ENCODE data around the gene SRRM4. TPM values are rescaled to one million over a fixed set of nuclear protein-coding genes. Genes with fewer than 3 reads are reported as not detected.

Gene SRRM4
- total RNA-seq, 1 experiment from 2014 or later = 0.02 TPM

DNA sequence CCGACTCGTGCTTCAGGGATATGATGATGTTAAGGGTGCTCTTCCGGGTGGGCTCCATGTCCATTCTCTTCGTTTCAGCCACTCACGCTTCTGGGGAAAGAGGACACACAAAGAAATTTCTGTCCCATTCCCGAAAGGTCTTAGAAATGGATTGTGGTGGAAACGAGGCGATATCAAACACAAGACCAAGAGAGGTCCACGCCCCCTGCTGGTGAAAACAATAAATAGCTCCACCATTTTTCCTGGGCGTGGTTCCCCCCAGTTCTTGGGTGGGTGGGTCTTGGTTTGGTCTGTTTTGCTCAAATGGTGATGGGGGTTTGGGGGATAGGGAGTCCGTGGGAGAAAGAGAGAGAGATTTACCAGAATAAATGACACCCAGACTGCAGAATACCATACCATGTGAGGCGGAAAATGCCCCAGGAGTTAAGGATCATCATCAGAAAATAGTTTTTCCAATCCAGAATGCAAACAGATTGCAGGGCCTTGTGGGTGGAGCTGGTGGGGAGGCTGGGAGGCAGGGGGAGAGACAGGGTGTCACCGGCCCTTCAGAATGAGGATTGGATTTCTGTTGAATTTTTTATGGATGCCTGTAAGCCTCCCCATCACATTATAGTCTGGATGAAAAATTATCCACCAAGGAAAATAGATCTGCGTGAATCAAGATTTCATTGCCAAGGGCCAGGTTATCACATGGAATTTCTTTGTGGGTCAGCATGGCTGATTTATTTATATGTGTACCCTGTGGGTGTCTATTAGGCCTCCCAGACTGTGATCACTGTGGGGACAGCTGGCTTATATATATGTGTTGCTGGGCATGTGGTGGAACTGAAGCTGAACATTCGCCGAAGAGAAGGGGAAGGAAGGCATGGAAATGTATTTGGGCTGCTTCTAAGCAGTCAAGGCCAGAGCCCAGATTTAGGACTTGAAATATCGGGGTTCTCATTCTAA lies 55.8 kb downstream of the SRRM4 start:
- POLR2A ChIA-PET = no interaction called here

DNA sequence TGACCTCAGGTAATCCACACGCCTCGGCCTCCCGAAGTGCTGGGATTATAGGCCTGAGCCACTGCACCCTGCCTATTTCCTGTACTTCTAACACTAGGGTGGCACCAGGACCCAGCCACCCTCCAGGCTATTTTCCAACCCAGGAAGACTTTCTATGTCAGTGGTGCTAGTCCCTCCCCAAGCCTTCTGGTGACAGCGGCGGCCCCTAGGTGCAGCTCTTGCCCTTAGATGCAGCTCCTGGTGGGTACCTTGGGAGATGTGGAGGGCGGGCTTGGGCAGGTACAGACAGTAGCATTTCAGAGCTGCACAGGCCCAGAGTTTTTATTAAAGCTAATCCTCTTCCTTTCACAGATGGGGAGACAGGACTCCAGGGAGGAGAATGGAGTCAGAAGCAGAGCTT lies 62.8 kb downstream of the SRRM4 start:
- Histone ChIP-seq H3K9me2 (ENCODE audit: insufficient read depth) (no peaks in the 10 kb centered on the region), H3K36me3 (ENCODE audit: control insufficient read depth in 1 of 2, insufficient read depth in 2 of 2, low read length in 2 of 2) (no peaks in the 10 kb centered on the region), H2AFZ (ENCODE audit: low read depth, low read length, poor library complexity, severe bottlenecking) (no peak overlapping the region), H3K4me3 (replicated peaks in 1 of 2; ENCODE audit: low read depth in 1 of 2, low read length in 2 of 2) (no peak overlapping the region), H3K9ac (ENCODE audit: low read length) (no peak overlapping the region), H3K9me3 (ENCODE audit: control insufficient read depth in 1 of 2, insufficient read depth in 1 of 2, low read depth in 1 of 2, low read length in 2 of 2) (no peaks in the 10 kb centered on the region), H3K4me1 (ENCODE audit: control insufficient read depth in 1 of 2, insufficient read depth in 2 of 2, low read length in 2 of 2) (no peaks in the 10 kb centered on the region), H3K27me3 (ENCODE audit: insufficient read depth, low read length) (no peaks in the 10 kb centered on the region), H4K20me1 (ENCODE audit: insufficient read depth) (no peaks in the 10 kb centered on the region), H3K79me2 (ENCODE audit: insufficient read depth, low read length) (no peaks in the 10 kb centered on the region), H3K27ac (ENCODE audit: low read depth, low read length) (no peak overlapping the region), H3K4me2 (ENCODE audit: low read length) (no peak overlapping the region)
- DNase-seq (ENCODE audit: low read depth, low spot score) (no peak), ATAC-seq (no peak)
- RAD21 ChIA-PET (ENCODE audit: low non-redundant PET in 1 of 2, low total read pairs in 2 of 2, uncharacterized antibody in 2 of 2, unreplicated experiment in 2 of 2) = no interaction called here
- CTCF ChIA-PET = no interaction called here
- POLR2A ChIA-PET = no interaction called here
- no TSS peak for BruUV-seq (replicated peaks)
- intact Hi-C loops (cut with micrococcal nuclease) = no loop called here
- TF ChIP-seq EGR1 (IDR thresholded peaks at IDR 0.05; ENCODE audit: low read depth) (no peak), SP1 (IDR thresholded peaks at IDR 0.05; ENCODE audit: low read depth) (no peak), ELF1 (IDR thresholded peaks at IDR 0.05; ENCODE audit: borderline replicate concordance, low read depth) (no peak), ZFX (IDR thresholded peaks at IDR 0.05) (no peak), RAD21 (IDR thresholded peaks at IDR 0.05; ENCODE audit: low read depth) (no peak), JUND (IDR thresholded peaks at IDR 0.05) (no peak), POLR2A (IDR thresholded peaks at IDR 0.05; ENCODE audit: borderline replicate concordance, extremely low read depth, insufficient read depth, insufficient read length) (no peak)
- TF ChIP-seq, protein P1, sequence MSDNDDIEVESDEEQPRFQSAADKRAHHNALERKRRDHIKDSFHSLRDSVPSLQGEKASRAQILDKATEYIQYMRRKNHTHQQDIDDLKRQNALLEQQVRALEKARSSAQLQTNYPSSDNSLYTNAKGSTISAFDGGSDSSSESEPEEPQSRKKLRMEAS (IDR thresholded peaks at IDR 0.05) = no peak
- TF ChIP-seq, protein P2, sequence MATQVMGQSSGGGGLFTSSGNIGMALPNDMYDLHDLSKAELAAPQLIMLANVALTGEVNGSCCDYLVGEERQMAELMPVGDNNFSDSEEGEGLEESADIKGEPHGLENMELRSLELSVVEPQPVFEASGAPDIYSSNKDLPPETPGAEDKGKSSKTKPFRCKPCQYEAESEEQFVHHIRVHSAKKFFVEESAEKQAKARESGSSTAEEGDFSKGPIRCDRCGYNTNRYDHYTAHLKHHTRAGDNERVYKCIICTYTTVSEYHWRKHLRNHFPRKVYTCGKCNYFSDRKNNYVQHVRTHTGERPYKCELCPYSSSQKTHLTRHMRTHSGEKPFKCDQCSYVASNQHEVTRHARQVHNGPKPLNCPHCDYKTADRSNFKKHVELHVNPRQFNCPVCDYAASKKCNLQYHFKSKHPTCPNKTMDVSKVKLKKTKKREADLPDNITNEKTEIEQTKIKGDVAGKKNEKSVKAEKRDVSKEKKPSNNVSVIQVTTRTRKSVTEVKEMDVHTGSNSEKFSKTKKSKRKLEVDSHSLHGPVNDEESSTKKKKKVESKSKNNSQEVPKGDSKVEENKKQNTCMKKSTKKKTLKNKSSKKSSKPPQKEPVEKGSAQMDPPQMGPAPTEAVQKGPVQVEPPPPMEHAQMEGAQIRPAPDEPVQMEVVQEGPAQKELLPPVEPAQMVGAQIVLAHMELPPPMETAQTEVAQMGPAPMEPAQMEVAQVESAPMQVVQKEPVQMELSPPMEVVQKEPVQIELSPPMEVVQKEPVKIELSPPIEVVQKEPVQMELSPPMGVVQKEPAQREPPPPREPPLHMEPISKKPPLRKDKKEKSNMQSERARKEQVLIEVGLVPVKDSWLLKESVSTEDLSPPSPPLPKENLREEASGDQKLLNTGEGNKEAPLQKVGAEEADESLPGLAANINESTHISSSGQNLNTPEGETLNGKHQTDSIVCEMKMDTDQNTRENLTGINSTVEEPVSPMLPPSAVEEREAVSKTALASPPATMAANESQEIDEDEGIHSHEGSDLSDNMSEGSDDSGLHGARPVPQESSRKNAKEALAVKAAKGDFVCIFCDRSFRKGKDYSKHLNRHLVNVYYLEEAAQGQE (IDR thresholded peaks at IDR 0.05; ENCODE audit: low read depth) = no peak

More for the DNA sequence above, 55.8 kb downstream of the SRRM4 start:
- DNase-seq (ENCODE audit: low read depth, low spot score) (no peak), ATAC-seq (peak; percentile 62; the same call in 1 of the 2 replicates)
- no peak overlapping the region for H2AFZ ChIP-seq (ENCODE audit: low read depth, low read length, poor library complexity, severe bottlenecking)
- ChIA-PET RAD21 (ENCODE audit: low non-redundant PET in 1 of 2, low total read pairs in 2 of 2, uncharacterized antibody in 2 of 2, unreplicated experiment in 2 of 2) (no interaction called here), CTCF (interaction anchor here (0.7 to 1.3 kb wide), 7 partner anchors 11 to 659 kb away, joined by 3 to 9 read pairs (median 4); no protein-coding TSS in a partner anchor)
- H3K79me2 ChIP-seq (ENCODE audit: insufficient read depth, low read length) = no peaks in the 10 kb centered on the region
- no peak overlapping the region for H3K4me2 ChIP-seq (ENCODE audit: low read length)
- H3K9me3 ChIP-seq (ENCODE audit: control insufficient read depth in 1 of 2, insufficient read depth in 1 of 2, low read depth in 1 of 2, low read length in 2 of 2) = no peaks in the 10 kb centered on the region
- TF ChIP-seq RAD21 (IDR thresholded peaks at IDR 0.05; ENCODE audit: low read depth) (peak; percentile 42), FOSL1 (IDR thresholded peaks at IDR 0.05; ENCODE audit: low read depth) (no peak)
- TF ChIP-seq, protein P3, sequence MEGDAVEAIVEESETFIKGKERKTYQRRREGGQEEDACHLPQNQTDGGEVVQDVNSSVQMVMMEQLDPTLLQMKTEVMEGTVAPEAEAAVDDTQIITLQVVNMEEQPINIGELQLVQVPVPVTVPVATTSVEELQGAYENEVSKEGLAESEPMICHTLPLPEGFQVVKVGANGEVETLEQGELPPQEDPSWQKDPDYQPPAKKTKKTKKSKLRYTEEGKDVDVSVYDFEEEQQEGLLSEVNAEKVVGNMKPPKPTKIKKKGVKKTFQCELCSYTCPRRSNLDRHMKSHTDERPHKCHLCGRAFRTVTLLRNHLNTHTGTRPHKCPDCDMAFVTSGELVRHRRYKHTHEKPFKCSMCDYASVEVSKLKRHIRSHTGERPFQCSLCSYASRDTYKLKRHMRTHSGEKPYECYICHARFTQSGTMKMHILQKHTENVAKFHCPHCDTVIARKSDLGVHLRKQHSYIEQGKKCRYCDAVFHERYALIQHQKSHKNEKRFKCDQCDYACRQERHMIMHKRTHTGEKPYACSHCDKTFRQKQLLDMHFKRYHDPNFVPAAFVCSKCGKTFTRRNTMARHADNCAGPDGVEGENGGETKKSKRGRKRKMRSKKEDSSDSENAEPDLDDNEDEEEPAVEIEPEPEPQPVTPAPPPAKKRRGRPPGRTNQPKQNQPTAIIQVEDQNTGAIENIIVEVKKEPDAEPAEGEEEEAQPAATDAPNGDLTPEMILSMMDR (IDR thresholded peaks at IDR 0.05 in 2 of 3, conservative IDR thresholded peaks at IDR 0.05 in 1 of 3; ENCODE audit: borderline replicate concordance in 1 of 3, insufficient read depth in 1 of 3, low read depth in 2 of 3, low read length in 2 of 3) = peak; percentile 45 to 78 (median 69); a peak in 5 of 6 replicates
- no TSS peak for BruUV-seq (replicated peaks)
- H3K36me3 ChIP-seq (ENCODE audit: control insufficient read depth in 1 of 2, insufficient read depth in 2 of 2, low read length in 2 of 2) = no peaks in the 10 kb centered on the region
- H4K20me1 ChIP-seq (ENCODE audit: insufficient read depth) = no peaks in the 10 kb centered on the region
- no peaks in the 10 kb centered on the region for H3K4me1 ChIP-seq (ENCODE audit: control insufficient read depth in 1 of 2, insufficient read depth in 2 of 2, low read length in 2 of 2)
- no peak overlapping the region for H3K9ac ChIP-seq (ENCODE audit: low read length)
- intact Hi-C loops (cut with micrococcal nuclease) = loop anchor here (1.0 kb wide), 3 partner anchors 187 to 632 kb away; no protein-coding TSS in a partner anchor
- H3K9me2 ChIP-seq (ENCODE audit: insufficient read depth) = no peaks in the 10 kb centered on the region
- no peaks in the 10 kb centered on the region for H3K27me3 ChIP-seq (ENCODE audit: insufficient read depth, low read length)
- H3K27ac ChIP-seq (ENCODE audit: low read depth, low read length) = no peak overlapping the region
- no peak overlapping the region for H3K4me3 ChIP-seq (replicated peaks in 1 of 2; ENCODE audit: low read depth in 1 of 2, low read length in 2 of 2)

Measured in HCT116 (cell line).